HG03439 (cell line): ENCODE measurements around the gene DUSP22.
A peak's percentile ranks its signal among the peaks of the same experiment; 100 is the strongest.
"Not testable (repeated sequence)": the region's sequence is repeated elsewhere in the genome, so short reads cannot be mapped to it uniquely, and the experiment has no call there.

Experiments
- ATAC-seq: cut with Tn5 transposase; IDR thresholded peaks from one replicate; pipeline ENCODE4 v1.9.1; 2021; ENCODE audit warnings: mild to moderate bottlenecking, moderate library complexity; ENCODE audit not compliant: unreplicated experiment

DUSP22 gene

DNA sequence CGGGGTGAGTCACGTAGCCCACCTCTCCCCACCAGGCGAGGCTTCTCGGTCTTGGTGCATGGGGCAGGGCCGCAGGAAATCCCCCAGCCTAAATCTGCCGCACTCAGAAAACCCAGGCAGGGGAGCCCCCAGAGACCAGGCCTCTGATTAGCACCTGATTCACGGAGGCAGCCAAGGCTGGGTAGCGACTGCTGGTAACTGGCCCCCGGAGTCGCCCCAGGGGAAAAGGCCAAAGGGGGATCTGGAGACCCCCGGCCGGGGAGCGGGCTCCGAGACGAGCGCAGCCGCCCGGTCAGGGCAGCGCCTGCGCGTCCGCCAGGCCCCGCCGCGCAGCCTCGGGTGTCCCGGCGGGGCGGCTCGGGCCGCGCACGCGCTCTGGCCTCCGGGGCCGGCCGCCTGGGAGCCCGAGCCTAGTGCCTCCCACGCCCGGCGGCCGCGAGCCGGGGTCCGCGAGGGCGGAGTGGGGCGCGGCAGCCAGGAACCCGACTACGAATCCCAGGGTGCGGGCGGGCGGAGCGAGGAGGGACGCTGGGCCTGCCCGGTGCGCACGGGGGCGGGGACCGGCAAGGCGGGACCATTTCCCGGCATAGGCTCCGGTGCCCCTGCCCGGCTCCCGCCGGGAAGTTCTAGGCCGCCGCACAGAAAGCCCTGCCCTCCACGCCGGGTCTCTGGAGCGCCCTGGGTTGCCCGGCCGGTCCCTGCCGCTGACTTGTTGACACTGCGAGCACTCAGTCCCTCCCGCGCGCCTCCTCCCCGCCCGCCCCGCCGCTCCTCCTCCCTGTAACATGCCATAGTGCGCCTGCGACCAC lies at the start of gene DUSP22:
TSS of gene DUSP22 (plus strand) at position 791 of the 809 bp plus-strand sequence. CDS start 53 bp downstream, outside the sequence.
- peak; percentile 46 for ATAC-seq

- ATAC-seq = no peak
Observed at GRCh38 chr6:246352-246751, 45.9 kb upstream of the DUSP22 start.

DNA sequence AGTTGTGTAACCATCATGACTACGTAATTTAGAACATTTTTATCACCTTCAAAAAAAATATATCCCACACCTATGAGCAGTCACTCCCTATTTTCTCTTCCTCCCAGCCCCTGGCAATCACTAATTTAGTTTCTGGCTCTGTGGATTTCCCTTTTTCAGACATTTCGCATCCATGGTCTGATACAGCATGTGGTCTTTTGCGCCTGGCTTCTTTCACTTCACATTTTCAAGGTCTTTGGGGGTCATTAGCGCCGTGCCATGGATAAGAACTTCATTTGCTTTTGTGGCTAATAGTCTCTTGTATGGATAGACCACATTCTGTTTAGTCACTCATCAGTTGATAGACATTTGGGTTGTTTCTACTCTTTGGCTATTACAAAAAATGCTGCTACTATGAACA lies 44.9 kb upstream of the DUSP22 start:
- no peak for ATAC-seq

DNA sequence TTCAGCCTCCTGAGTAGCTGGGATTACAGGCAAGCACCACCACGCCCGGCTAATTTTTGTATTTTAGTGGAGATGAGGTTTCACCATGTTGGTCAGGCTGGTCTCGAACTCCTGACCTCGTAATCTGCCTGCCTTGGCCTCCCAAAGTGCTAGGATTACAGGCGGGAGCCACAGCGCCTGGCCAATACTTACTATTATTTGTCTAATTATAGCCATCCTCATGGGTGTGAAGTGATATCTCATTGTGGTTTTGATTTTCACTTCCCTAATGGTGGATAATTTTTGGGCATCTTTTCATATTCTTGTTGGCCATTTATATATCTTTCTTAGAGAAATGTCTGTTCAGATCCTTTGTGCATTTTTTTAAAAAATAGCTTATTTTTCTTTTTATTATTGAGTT lies 44.2 kb upstream of the DUSP22 start:
- ATAC-seq = not testable (repeated sequence)

- ATAC-seq = no peak
Observed at GRCh38 chr6:250676-251075, 41.6 kb upstream of the DUSP22 start.

DNA sequence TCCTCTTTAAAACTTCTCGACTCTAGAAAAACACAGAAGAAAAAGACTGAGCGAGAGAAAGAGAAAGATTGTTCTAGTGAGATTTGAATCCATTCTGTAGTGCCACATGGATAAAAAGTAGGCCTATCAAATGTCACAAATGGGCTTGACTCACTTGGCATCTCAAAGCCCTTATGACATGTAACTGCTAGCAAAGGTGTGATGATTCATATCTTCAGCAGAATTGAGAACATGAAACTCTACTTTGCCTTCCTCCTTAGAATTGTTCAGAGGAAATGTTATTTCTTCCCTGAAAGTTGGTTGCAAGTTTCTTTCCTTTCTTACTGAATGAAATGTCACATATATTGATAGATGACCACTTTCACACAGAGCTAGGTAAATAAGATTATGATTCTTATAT lies 40.4 kb upstream of the DUSP22 start:
- no peak for ATAC-seq

- no peak for ATAC-seq
Observed at GRCh38 chr6:252775-253535, 39.3 kb upstream of the DUSP22 start.

DNA sequence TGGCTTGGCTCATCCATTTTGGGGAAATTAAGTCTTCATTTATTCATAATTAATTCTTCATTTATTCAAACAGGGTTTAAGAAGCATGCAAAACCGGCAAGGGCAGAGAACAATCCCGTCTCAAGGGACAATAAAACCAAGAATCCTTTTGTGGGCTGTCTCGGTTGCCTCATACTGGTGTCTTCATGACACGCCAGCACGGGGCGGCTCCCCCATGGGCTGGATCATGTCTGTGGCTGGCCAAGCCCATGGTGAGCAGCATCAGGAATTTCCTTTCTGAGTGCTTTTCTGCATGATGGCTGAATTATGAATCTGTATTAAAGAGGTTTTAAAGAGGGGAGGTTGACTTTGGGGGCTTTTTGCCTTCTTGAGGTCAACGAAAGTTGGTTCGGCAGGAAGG lies 38.3 kb upstream of the DUSP22 start:
- ATAC-seq = no peak

GRCh38 chr6:255041-255750 lies 37.1 kb upstream of the DUSP22 start:
- ATAC-seq = no peak

DNA sequence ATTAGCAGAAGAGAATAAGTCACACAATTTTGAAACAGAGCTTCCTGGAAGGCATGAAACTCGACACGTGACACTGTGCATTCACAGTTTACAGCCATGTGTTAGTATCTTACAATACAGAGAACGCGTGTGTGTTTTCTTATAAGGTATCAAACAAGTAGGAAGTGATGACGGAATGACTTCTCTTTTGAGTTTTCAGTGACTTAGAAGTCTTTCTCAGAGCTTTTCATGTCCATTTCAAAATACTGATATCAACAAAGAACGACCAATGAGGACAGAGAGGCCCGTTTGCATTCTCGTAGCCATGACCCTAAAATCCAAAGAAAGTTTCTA lies 36.6 kb upstream of the DUSP22 start:
- ATAC-seq = no peak

GRCh38 chr6:256169-256568 lies 36.1 kb upstream of the DUSP22 start:
- no peak for ATAC-seq

- no peak for ATAC-seq
Observed at GRCh38 chr6:257031-257725, 35.1 kb upstream of the DUSP22 start.

DNA sequence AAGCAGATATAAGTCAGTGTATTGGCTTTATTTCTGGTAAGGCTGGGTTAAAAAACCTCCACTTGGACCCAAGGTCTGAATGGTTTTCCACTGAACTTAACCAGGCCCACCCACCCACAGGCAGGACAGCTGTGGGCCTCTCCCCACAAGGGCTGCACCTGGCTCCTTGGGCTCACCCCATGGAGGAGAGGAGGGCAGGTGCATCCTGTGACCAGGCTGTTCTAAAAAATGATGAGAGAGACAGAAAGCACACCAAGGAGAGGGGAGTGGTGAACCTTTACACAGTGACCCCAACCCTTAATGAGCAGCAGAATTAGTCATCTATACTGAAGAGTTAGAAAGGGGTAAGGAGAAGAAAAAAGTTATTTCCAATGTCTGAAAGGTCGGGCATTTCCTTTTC lies 34.5 kb upstream of the DUSP22 start:
- ATAC-seq = peak; percentile 45

GRCh38 chr6:259316-259715 lies 33.0 kb upstream of the DUSP22 start:
- ATAC-seq = no peak

GRCh38 chr6:259901-260508 lies 32.3 kb upstream of the DUSP22 start:
- peak; percentile 65 for ATAC-seq

GRCh38 chr6:264626-265025 lies 27.7 kb upstream of the DUSP22 start:
- ATAC-seq = no peak

DNA sequence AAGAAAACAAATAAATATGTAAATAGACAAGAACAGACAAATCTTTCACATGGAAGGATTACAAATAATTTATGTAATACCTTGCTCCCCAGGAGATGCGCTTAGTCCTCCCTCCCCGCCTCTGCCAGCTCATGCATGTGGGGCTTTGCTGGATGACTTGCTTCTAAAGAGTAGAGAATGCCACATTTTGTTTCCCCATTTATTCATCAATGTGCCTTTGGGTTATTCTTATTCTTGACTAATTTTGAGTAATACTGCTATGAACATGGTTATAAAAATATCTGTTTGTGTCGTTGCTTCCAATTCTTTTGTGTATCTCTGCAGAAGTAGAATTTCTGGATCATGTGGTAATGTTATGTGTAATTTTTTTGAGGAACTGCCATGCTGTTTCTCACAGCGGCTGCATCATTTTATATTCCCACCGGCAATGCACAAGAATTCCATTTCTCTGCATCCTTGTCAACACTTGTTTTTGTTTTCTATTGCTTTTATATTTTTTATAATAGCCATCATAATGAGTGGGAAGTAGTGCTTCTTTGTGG lies 23.8 kb upstream of the DUSP22 start:
- no peak for ATAC-seq

- no peak for ATAC-seq
Observed at GRCh38 chr6:273551-274058, 18.7 kb upstream of the DUSP22 start.

- no peak for ATAC-seq
Observed at GRCh38 chr6:277746-278145, 14.5 kb upstream of the DUSP22 start.

DNA sequence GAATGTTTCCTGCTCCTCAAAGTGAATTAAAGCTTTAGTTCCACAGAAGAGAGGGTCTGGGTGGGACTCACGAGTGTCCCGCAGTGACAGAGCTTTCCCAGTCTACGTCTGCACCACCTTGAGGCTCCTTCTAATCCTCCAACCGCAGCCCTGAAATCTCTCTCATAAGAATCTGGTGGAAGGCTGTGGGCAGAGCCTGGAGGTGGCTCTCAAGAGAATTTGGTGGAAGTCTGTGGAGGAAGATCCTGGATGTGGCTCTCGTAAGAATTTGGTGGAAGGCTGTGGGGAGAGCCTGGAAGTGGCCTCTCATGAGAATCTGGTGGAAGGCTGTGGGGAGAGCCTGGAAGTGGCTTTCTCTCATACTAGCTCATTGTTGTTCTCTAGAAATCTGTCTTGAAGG lies 13.8 kb upstream of the DUSP22 start:
- ATAC-seq = no peak
